Measurements from ENCODE around the gene BHMT. TPM values are rescaled to one million over a fixed set of nuclear protein-coding genes. Genes with fewer than 3 reads are reported as not detected.

Gene BHMT
- total RNA-seq, 1 experiment from 2014 or later: not detected

DNA sequence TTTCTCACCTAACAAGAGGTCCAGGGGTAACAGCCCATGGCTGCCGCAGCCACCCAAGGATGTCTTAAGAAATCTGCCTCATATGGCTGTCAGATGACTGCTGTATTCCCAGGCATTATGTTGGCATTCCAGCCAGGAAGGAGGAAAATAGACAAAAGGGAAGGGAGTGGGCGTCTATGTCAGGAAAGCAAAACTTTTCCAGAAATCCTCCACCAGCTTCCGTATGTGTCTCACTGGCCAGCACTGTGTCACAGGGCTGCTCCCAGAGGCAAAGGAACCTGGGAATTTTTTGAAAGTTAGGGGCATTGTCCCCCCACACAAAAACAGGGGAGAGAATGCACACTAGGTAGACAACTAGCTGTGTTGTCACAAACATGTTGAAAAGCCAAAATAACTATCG lies 34.8 kb upstream of the BHMT start:
- POLR2A ChIA-PET: interaction anchor here (0.7 kb wide), 1 partner anchor 11 kb away, joined by 3 read pairs; no protein-coding TSS in a partner anchor
- ATAC-seq: no peak
- no TSS peak for BruUV-seq (replicated peaks)

DNA sequence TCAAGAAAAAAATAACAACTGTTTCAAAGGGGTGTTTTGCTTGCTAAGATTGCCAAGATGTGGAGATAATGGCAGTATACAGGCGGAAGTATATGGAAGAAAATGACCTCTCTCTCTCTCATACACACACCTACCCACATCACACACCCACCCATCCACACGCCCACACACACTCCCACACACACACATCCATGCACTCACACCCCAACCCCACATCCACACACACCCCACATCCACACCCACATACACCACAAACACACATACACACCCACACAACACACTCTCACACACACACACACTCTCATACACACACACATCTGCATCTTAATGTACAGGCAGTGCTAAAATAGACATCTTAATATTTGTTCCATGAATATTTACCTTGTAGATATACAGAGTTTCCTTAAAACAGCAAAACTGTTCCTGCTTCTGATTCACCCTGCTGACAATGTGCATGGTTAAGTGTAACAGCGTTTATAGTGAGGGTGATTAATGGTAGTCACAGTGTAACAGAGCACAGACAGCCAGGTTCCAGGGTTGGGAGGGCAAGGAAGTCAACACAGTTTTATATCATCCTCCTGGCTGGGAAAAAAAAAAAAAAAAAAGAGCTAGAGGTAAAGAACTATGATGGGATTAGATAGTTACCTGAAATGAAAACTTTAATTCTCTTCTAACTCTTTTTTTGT lies 33.8 kb upstream of the BHMT start:
- DNase-seq (ENCODE audit: low read depth, low spot score) (no peak), ATAC-seq (no peak)
- intact Hi-C loops (cut with micrococcal nuclease; ENCODE audit: unreplicated experiment) (no loop called here), in situ Hi-C loops (cut with HindIII; ENCODE audit: low pct_unique_long_range_greater_than_20kb, low sequenced_read_pairs) (no loop called here)
- no peak for TF ChIP-seq SIN3A (IDR thresholded peaks at IDR 0.05; ENCODE audit: borderline replicate concordance, insufficient read depth, low read depth, low read length)
- TF ChIP-seq POLR2AphosphoS5 (IDR thresholded peaks at IDR 0.05; ENCODE audit: low read depth, low read length): no peak
- TF ChIP-seq, protein P1, sequence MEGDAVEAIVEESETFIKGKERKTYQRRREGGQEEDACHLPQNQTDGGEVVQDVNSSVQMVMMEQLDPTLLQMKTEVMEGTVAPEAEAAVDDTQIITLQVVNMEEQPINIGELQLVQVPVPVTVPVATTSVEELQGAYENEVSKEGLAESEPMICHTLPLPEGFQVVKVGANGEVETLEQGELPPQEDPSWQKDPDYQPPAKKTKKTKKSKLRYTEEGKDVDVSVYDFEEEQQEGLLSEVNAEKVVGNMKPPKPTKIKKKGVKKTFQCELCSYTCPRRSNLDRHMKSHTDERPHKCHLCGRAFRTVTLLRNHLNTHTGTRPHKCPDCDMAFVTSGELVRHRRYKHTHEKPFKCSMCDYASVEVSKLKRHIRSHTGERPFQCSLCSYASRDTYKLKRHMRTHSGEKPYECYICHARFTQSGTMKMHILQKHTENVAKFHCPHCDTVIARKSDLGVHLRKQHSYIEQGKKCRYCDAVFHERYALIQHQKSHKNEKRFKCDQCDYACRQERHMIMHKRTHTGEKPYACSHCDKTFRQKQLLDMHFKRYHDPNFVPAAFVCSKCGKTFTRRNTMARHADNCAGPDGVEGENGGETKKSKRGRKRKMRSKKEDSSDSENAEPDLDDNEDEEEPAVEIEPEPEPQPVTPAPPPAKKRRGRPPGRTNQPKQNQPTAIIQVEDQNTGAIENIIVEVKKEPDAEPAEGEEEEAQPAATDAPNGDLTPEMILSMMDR (IDR thresholded peaks at IDR 0.05): no peak
- TF ChIP-seq TCF7L2 (IDR thresholded peaks at IDR 0.05; ENCODE audit: low read depth, low read length): no peak
- TF ChIP-seq, protein P2, sequence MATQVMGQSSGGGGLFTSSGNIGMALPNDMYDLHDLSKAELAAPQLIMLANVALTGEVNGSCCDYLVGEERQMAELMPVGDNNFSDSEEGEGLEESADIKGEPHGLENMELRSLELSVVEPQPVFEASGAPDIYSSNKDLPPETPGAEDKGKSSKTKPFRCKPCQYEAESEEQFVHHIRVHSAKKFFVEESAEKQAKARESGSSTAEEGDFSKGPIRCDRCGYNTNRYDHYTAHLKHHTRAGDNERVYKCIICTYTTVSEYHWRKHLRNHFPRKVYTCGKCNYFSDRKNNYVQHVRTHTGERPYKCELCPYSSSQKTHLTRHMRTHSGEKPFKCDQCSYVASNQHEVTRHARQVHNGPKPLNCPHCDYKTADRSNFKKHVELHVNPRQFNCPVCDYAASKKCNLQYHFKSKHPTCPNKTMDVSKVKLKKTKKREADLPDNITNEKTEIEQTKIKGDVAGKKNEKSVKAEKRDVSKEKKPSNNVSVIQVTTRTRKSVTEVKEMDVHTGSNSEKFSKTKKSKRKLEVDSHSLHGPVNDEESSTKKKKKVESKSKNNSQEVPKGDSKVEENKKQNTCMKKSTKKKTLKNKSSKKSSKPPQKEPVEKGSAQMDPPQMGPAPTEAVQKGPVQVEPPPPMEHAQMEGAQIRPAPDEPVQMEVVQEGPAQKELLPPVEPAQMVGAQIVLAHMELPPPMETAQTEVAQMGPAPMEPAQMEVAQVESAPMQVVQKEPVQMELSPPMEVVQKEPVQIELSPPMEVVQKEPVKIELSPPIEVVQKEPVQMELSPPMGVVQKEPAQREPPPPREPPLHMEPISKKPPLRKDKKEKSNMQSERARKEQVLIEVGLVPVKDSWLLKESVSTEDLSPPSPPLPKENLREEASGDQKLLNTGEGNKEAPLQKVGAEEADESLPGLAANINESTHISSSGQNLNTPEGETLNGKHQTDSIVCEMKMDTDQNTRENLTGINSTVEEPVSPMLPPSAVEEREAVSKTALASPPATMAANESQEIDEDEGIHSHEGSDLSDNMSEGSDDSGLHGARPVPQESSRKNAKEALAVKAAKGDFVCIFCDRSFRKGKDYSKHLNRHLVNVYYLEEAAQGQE (IDR thresholded peaks at IDR 0.05; ENCODE audit: insufficient read depth in 1 of 2, low read depth in 2 of 2, low read length in 1 of 2): no peak
- BruUV-seq (replicated peaks): no TSS peak
- Histone ChIP-seq H3K9me3 (ENCODE audit: control insufficient read depth, insufficient read depth, low read depth, low read length) (no peaks in the 10 kb centered on the region), H3K4me1 (ENCODE audit: control insufficient read depth, insufficient read depth, low read length) (no peaks in the 10 kb centered on the region), H3K36me3 (ENCODE audit: control insufficient read depth, insufficient read depth, low read length) (no peaks in the 10 kb centered on the region), H3K27me3 (ENCODE audit: control insufficient read depth, insufficient read depth, low read length) (peaks cover 4% of the 10 kb centered on the region; the same call in 1 of the 2 replicates), H3K4me3 (ENCODE audit: low read depth in 2 of 2, low read length in 2 of 2) (no peak overlapping the region), H3K27ac (ENCODE audit: low read length) (no peak overlapping the region)
- POLR2A ChIA-PET: no interaction called here
- CTCF ChIA-PET: interaction anchor here (0.6 kb wide), 2 partner anchors 12 to 48 kb away, joined by 3 read pairs; no protein-coding TSS in a partner anchor

More for the DNA sequence above, 34.8 kb upstream of the BHMT start:
- Histone ChIP-seq H3K4me3 (ENCODE audit: low read depth in 2 of 2, low read length in 2 of 2) (no peak overlapping the region), H3K4me1 (ENCODE audit: control insufficient read depth, insufficient read depth, low read length) (no peaks in the 10 kb centered on the region), H3K27ac (ENCODE audit: low read length) (no peak overlapping the region), H3K36me3 (ENCODE audit: control insufficient read depth, insufficient read depth, low read length) (no peaks in the 10 kb centered on the region), H3K27me3 (ENCODE audit: control insufficient read depth, insufficient read depth, low read length) (peaks cover 4% of the 10 kb centered on the region; the same call in 1 of the 2 replicates), H3K9me3 (ENCODE audit: control insufficient read depth, insufficient read depth, low read depth, low read length) (no peaks in the 10 kb centered on the region)
- in situ Hi-C loops (cut with HindIII; ENCODE audit: low pct_unique_long_range_greater_than_20kb, low sequenced_read_pairs) (no loop called here), intact Hi-C loops (cut with micrococcal nuclease; ENCODE audit: unreplicated experiment) (no loop called here)
- TF ChIP-seq TCF7L2 (IDR thresholded peaks at IDR 0.05; ENCODE audit: low read depth, low read length): no peak
- no peak for TF ChIP-seq POLR2AphosphoS5 (IDR thresholded peaks at IDR 0.05; ENCODE audit: low read depth, low read length)
- no peak for TF ChIP-seq SIN3A (IDR thresholded peaks at IDR 0.05; ENCODE audit: borderline replicate concordance, insufficient read depth, low read depth, low read length)
- DNase-seq (ENCODE audit: low read depth, low spot score): no peak
- CTCF ChIA-PET: no interaction called here

- ATAC-seq (no peak), DNase-seq (ENCODE audit: low read depth, low spot score) (no peak)
- ChIA-PET CTCF (no interaction called here), POLR2A (no interaction called here)
- intact Hi-C loops (cut with micrococcal nuclease; ENCODE audit: unreplicated experiment): no loop called here
- BruUV-seq (replicated peaks): no TSS peak
- in situ Hi-C loops (cut with HindIII; ENCODE audit: low pct_unique_long_range_greater_than_20kb, low sequenced_read_pairs): no loop called here
- TF ChIP-seq, protein P2 (IDR thresholded peaks at IDR 0.05; ENCODE audit: insufficient read depth in 1 of 2, low read depth in 2 of 2, low read length in 1 of 2): no peak
- TF ChIP-seq TCF7L2 (IDR thresholded peaks at IDR 0.05; ENCODE audit: low read depth, low read length) (no peak), POLR2AphosphoS5 (IDR thresholded peaks at IDR 0.05; ENCODE audit: low read depth, low read length) (no peak), SIN3A (IDR thresholded peaks at IDR 0.05; ENCODE audit: borderline replicate concordance, insufficient read depth, low read depth, low read length) (no peak)
- TF ChIP-seq, protein P1 (IDR thresholded peaks at IDR 0.05): no peak
- Histone ChIP-seq H3K36me3 (ENCODE audit: control insufficient read depth, insufficient read depth, low read length) (no peaks in the 10 kb centered on the region), H3K4me3 (ENCODE audit: low read depth in 2 of 2, low read length in 2 of 2) (no peak overlapping the region), H3K9me3 (ENCODE audit: control insufficient read depth, insufficient read depth, low read depth, low read length) (no peaks in the 10 kb centered on the region), H3K27ac (ENCODE audit: low read length) (no peak overlapping the region), H3K27me3 (ENCODE audit: control insufficient read depth, insufficient read depth, low read length) (peaks cover 4% of the 10 kb centered on the region; the same call in 1 of the 2 replicates), H3K4me1 (ENCODE audit: control insufficient read depth, insufficient read depth, low read length) (no peaks in the 10 kb centered on the region)
Measured at GRCh38 chr5:79080804-79081203, 30.8 kb upstream of the BHMT start.

All from Panc1 (cell line).